Stomach (tissue), 9 donors: Measurements from ENCODE around the gene ELP4. TPM values are rescaled to one million over a fixed set of nuclear protein-coding genes. Genes with fewer than 3 reads are reported as not detected.

Source experiments
- DNase-seq, 2 donors: peaks; one replicate each; pipeline versions ENCODE4 v3.0.0 to v3.0.0-alpha.2; 2013 to 2019
- H3K27ac ChIP-seq, 5 donors: fragments of 200-600 bp in 4 of 5; sonication (generic) in 4 of 5; one replicate each; pipeline ENCODE4 v1.5.1; 2013 to 2019; ENCODE audit warnings: mild to moderate bottlenecking in 1 of 5, moderate library complexity in 1 of 5
- H3K27me3 ChIP-seq, 3 donors: fragments of 200-600 bp; sonication (generic); one replicate each; pipeline ENCODE4 v1.5.1; 2017 to 2019; ENCODE audit warnings: mixed run types in 1 of 3
- H3K36me3 ChIP-seq, 4 donors: fragments of 200-600 bp; sonication (generic); 1 replicate in 3 of 4; 2 replicates in 1 of 4; pipeline ENCODE4 v1.5.1; 2016 to 2019
- H3K4me1 ChIP-seq, 4 donors: fragments of 200-600 bp; sonication (generic); one replicate each; pipeline ENCODE4 v1.5.1; 2016 to 2019
- H3K4me3 ChIP-seq, 4 donors: fragments of 200-600 bp; sonication (generic) in 3 of 4; one replicate each; pipeline ENCODE4 v1.5.1; 2016 to 2019; ENCODE audit warnings: mild to moderate bottlenecking in 1 of 4
- H3K9me3 ChIP-seq, 4 donors: fragments of 200-600 bp; sonication (generic); one replicate each; pipeline ENCODE4 v1.5.1; 2016 to 2019
- EP300 ChIP-seq: sonication (generic); formaldehyde crosslinking; IDR thresholded peaks from one replicate; pipeline ENCODE4 v1.6.1; 2017; ENCODE audit warnings: antibody characterized with exemption
- POLR2A ChIP-seq, 4 donors: fragments of 450-650 bp; IDR thresholded peaks; one replicate each; pipeline ENCODE4 v1.6.1; 2016; ENCODE audit warnings: antibody characterized with exemption in 4 of 4, control low read depth in 2 of 4, mild to moderate bottlenecking in 1 of 4, moderate library complexity in 1 of 4
- POLR2AphosphoS5 ChIP-seq, 3 donors: sonication (generic); formaldehyde crosslinking; IDR thresholded peaks; one replicate each; pipeline ENCODE4 v1.6.1; 2016; ENCODE audit warnings: antibody characterized with exemption in 3 of 3
- WGBS, 5 donors: extraction: QIAGEN DNeasy Blood & Tissue Kit in 3 of 5; methylation state at CpG; one replicate each; pipeline versions ENCODE4 v1.1.5 to v1.1.7; 2013 to 2018; 5-methylcytosine and 5-hydroxymethylcytosine counted together
- intact Hi-C: fragments of 100-400 bp; cut with DNase I; formaldehyde crosslinking; loops from one replicate; pipeline ENCODE4 v1.15.1; 2023; ENCODE audit warnings: low total_unique reads
- polyA plus RNA-seq, 3 donors: library from polyadenylated mRNA; stranded (reverse); fragments of 200-250 nt; gene quantifications; one replicate each; pipeline ENCODE4 v1.2.3, GENCODE V29; 2013
- total RNA-seq, 5 donors: library from RNA; depleted of rRNA; stranded (reverse); fragments of >200 nt; gene quantifications; one replicate each; pipeline versions ENCODE4 v1.1.0 to v1.2.3, GENCODE V29; 2014 to 2016
- TF ChIP-seq, protein P1 (sequence below), 7 experiments: fragments of 450-650 bp in 4 of 7; fragments of 200-600 bp in 3 of 7; sonication (generic) in 3 of 7; IDR thresholded peaks; one replicate each; pipeline ENCODE4 v1.5.1; 2016 to 2019; ENCODE audit warnings: antibody characterized with exemption in 7 of 7, control low read depth in 2 of 7, mild to moderate bottlenecking in 1 of 7
- donor health status: healthy with polysubstance abuse.
- donor health status: Bipolar disorder and iron deficiency.
- donor health status: healthy.

The ELP4 gene
- total and polyA plus RNA-seq, 8 donors: 8.3 to 70.0 (median 20.9) TPM

- no peak for DNase-seq
- no peak overlapping the region for H3K4me3 ChIP-seq
- TF ChIP-seq POLR2AphosphoS5 (IDR thresholded peaks at IDR 0.05) (no peak), EP300 (no peak), POLR2A (IDR thresholded peaks at IDR 0.05) (no peak)
- TF ChIP-seq, protein P1, sequence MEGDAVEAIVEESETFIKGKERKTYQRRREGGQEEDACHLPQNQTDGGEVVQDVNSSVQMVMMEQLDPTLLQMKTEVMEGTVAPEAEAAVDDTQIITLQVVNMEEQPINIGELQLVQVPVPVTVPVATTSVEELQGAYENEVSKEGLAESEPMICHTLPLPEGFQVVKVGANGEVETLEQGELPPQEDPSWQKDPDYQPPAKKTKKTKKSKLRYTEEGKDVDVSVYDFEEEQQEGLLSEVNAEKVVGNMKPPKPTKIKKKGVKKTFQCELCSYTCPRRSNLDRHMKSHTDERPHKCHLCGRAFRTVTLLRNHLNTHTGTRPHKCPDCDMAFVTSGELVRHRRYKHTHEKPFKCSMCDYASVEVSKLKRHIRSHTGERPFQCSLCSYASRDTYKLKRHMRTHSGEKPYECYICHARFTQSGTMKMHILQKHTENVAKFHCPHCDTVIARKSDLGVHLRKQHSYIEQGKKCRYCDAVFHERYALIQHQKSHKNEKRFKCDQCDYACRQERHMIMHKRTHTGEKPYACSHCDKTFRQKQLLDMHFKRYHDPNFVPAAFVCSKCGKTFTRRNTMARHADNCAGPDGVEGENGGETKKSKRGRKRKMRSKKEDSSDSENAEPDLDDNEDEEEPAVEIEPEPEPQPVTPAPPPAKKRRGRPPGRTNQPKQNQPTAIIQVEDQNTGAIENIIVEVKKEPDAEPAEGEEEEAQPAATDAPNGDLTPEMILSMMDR (IDR thresholded peaks at IDR 0.05): no peak
- 79 to 90% (median 89%) methylated on average over 2 of the region's 2 CpGs for WGBS, 5 donors
- H3K27ac ChIP-seq: no peak overlapping the region
- no peaks in the 10 kb centered on the region for H3K9me3 ChIP-seq
- H3K36me3 ChIP-seq: peaks cover 0 to 4% (median 2%) of the 10 kb centered on the region in 4 donors
- intact Hi-C loops: no loop called here
- H3K4me1 ChIP-seq: no peaks in the 10 kb centered on the region
- H3K27me3 ChIP-seq: no peaks in the 10 kb centered on the region
Observed at GRCh38 chr11:31529189-31529588, 19.6 kb downstream of the ELP4 start.

GRCh38 chr11:31529701-31530100 is 20.1 kb downstream of the ELP4 start:
- H3K27ac ChIP-seq: no peak overlapping the region
- H3K36me3 ChIP-seq: peaks cover 0 to 4% (median 0%) of the 10 kb centered on the region in 4 donors
- H3K9me3 ChIP-seq: no peaks in the 10 kb centered on the region
- H3K4me3 ChIP-seq: no peak overlapping the region
- no peak for DNase-seq
- no peak for TF ChIP-seq POLR2A (IDR thresholded peaks at IDR 0.05)
- no peak for TF ChIP-seq POLR2AphosphoS5 (IDR thresholded peaks at IDR 0.05)
- TF ChIP-seq EP300: no peak
- TF ChIP-seq, protein P1 (IDR thresholded peaks at IDR 0.05): no peak
- no peaks in the 10 kb centered on the region for H3K4me1 ChIP-seq
- intact Hi-C loops: no loop called here
- no peaks in the 10 kb centered on the region for H3K27me3 ChIP-seq

GRCh38 chr11:31531293-31531692 is 21.7 kb downstream of the ELP4 start:
- no peak overlapping the region for H3K4me3 ChIP-seq
- intact Hi-C loops: no loop called here
- 95 to 98% (median 97%) methylated on average over 1 of the region's 1 CpG for WGBS, 5 donors
- H3K36me3 ChIP-seq: peaks cover 0 to 10% (median 2%) of the 10 kb centered on the region in 4 donors
- TF ChIP-seq POLR2A (IDR thresholded peaks at IDR 0.05): no peak
- no peak for TF ChIP-seq POLR2AphosphoS5 (IDR thresholded peaks at IDR 0.05)
- TF ChIP-seq EP300: no peak
- TF ChIP-seq, protein P1 (IDR thresholded peaks at IDR 0.05): no peak
- H3K4me1 ChIP-seq: no peaks in the 10 kb centered on the region
- no peaks in the 10 kb centered on the region for H3K9me3 ChIP-seq
- H3K27me3 ChIP-seq: no peaks in the 10 kb centered on the region
- H3K27ac ChIP-seq: no peak overlapping the region
- DNase-seq: no peak

DNA sequence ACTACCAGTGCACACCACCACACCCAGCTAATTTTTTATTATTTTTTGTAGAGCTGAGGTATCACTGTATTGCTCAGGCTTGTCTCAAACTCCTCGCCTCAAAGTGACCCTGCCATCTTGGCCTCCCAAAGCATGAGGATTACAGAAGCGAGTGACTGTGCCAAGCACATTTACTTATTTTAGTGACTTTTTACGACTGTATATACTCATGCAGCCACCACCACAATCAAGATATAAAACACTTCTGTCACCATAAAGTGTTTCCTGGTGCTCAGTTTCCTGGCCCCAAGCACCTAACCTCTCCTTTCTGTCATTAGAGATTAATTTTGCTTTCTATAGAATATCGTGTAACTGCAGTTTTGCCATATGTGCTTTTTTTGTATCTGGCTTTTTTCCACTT is 25.9 kb downstream of the ELP4 start:
- Histone ChIP-seq H3K9me3 (no peaks in the 10 kb centered on the region), H3K4me1 (no peaks in the 10 kb centered on the region), H3K4me3 (no peak overlapping the region), H3K27me3 (no peaks in the 10 kb centered on the region), H3K36me3 (peaks cover 0 to 17% (median 7%) of the 10 kb centered on the region in 4 donors), H3K27ac (no peak overlapping the region)
- intact Hi-C loops: no loop called here
- TF ChIP-seq, protein P1 (IDR thresholded peaks at IDR 0.05): no peak
- no peak for TF ChIP-seq EP300
- no peak for TF ChIP-seq POLR2AphosphoS5 (IDR thresholded peaks at IDR 0.05)
- TF ChIP-seq POLR2A (IDR thresholded peaks at IDR 0.05): no peak
- no peak for DNase-seq
- 84 to 94% (median 91%) methylated on average over 4 of the region's 4 CpGs for WGBS, 5 donors
